Body of pancreas (tissue), 4 donors: Measurements from ENCODE around the gene GAL. TPM values are rescaled to one million over a fixed set of nuclear protein-coding genes. Genes with fewer than 3 reads are reported as not detected.

ENCODE experiments used
- ATAC-seq: fragments of 150-250 bp; one replicate; pipeline ENCODE4 v1.9.1; 2016
- DNase-seq, 4 donors: peaks; one replicate each; pipeline ENCODE4 v3.0.0-alpha.2; 2019
- H3K27ac ChIP-seq, 4 donors: fragments of 200-600 bp; sonication (generic); 1 replicate in 3 of 4; 2 replicates in 1 of 4; pipeline versions ENCODE4 v1.5.1 to v1.6.1; 2016 to 2019; ENCODE audit warnings: mild to moderate bottlenecking in 1 of 4, mixed read lengths in 1 of 4, moderate library complexity in 1 of 4
- H3K27me3 ChIP-seq, 2 donors: fragments of 200-600 bp; sonication (generic); one replicate each; pipeline ENCODE4 v1.6.0; 2016; ENCODE audit warnings: mild to moderate bottlenecking in 1 of 2
- H3K36me3 ChIP-seq, 2 donors: fragments of 200-600 bp; sonication (generic); replicated peaks in 1 of 2; 2 replicates each; pipeline ENCODE4 v1.5.1; 2016; ENCODE audit warnings: low read depth in 2 of 2; ENCODE audit not compliant: insufficient read depth in 1 of 2
- H3K4me1 ChIP-seq: fragments of 200-600 bp; sonication (generic); one replicate; pipeline ENCODE4 v1.6.0; 2016
- H3K4me3 ChIP-seq, 2 donors: fragments of 200-600 bp; sonication (generic); 1 replicate in 1 of 2; 2 replicates in 1 of 2; pipeline ENCODE4 v1.5.1; 2016 to 2019
- H3K9me3 ChIP-seq, 3 donors: fragments of 200-600 bp; sonication (generic); 1 replicate in 2 of 3; 2 replicates in 1 of 3; pipeline ENCODE4 v1.5.1; 2016
- POLR2A ChIP-seq, 3 donors: fragments of 450-650 bp; IDR thresholded peaks; one replicate each; pipeline ENCODE4 v1.6.1; 2016; ENCODE audit warnings: antibody characterized with exemption in 3 of 3, mild to moderate bottlenecking in 2 of 3
- WGBS, 2 donors: methylation state at CpG; one replicate each; pipeline ENCODE4 v1.1.5; 2017; 5-methylcytosine and 5-hydroxymethylcytosine counted together
- intact Hi-C: fragments of 100-400 bp; cut with DNase I; formaldehyde crosslinking; loops from one replicate; pipeline ENCODE4 v1.15.1; 2023
- total RNA-seq, 2 donors: library from RNA; depleted of rRNA; stranded (reverse); fragments of >200 nt; gene quantifications; one replicate each; pipeline ENCODE4 v1.1.0, GENCODE V29; 2016
- TF ChIP-seq, protein P1 (sequence below), 7 experiments: fragments of 450-650 bp in 4 of 7; fragments of 200-600 bp in 3 of 7; sonication (generic) in 3 of 7; IDR thresholded peaks; one replicate each; pipeline ENCODE4 v1.5.1; 2016 to 2019; ENCODE audit warnings: antibody characterized with exemption in 7 of 7

GAL gene
- total RNA-seq, 2 donors from 2014 or later, result 3.4 to 5.9 TPM

DNA sequence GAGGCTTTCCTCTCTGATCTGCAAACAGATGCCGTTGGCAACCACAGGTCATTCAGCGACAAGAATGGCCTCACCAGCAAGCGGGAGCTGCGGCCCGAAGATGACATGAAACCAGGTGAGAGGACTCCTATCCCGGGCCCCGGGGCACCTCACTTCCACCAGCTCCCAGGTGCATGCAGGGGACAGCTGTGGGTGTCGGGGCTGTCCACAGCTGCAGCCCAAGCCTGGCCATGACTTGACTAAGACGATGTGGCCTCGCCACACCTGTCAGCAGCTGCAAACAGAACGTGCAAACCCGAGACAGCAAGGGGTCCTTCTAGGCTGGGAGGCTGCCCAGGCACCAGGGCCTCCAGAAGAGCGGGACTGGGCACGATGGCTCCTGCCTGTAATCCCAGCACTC lies 3.6 kb downstream of the GAL start:
- no peak overlapping the region for H3K4me3 ChIP-seq
- peaks cover 14% of the 10 kb centered on the region for H3K4me1 ChIP-seq
- TF ChIP-seq POLR2A (IDR thresholded peaks at IDR 0.05), result no peak
- TF ChIP-seq, protein P1, sequence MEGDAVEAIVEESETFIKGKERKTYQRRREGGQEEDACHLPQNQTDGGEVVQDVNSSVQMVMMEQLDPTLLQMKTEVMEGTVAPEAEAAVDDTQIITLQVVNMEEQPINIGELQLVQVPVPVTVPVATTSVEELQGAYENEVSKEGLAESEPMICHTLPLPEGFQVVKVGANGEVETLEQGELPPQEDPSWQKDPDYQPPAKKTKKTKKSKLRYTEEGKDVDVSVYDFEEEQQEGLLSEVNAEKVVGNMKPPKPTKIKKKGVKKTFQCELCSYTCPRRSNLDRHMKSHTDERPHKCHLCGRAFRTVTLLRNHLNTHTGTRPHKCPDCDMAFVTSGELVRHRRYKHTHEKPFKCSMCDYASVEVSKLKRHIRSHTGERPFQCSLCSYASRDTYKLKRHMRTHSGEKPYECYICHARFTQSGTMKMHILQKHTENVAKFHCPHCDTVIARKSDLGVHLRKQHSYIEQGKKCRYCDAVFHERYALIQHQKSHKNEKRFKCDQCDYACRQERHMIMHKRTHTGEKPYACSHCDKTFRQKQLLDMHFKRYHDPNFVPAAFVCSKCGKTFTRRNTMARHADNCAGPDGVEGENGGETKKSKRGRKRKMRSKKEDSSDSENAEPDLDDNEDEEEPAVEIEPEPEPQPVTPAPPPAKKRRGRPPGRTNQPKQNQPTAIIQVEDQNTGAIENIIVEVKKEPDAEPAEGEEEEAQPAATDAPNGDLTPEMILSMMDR (IDR thresholded peaks at IDR 0.05), result no peak
- no peaks in the 10 kb centered on the region for H3K36me3 ChIP-seq
- peaks cover 0 to 16% of the 10 kb centered on the region in 2 donors for H3K27me3 ChIP-seq
- intact Hi-C loops, result no loop called here
- 84 to 85% methylated on average over 7 to 14 of the region's 14 CpGs for WGBS, 2 donors
- ATAC-seq (no peak), DNase-seq (no peak)
- no peaks in the 10 kb centered on the region for H3K9me3 ChIP-seq
- H3K27ac ChIP-seq, result no peak overlapping the region

DNA sequence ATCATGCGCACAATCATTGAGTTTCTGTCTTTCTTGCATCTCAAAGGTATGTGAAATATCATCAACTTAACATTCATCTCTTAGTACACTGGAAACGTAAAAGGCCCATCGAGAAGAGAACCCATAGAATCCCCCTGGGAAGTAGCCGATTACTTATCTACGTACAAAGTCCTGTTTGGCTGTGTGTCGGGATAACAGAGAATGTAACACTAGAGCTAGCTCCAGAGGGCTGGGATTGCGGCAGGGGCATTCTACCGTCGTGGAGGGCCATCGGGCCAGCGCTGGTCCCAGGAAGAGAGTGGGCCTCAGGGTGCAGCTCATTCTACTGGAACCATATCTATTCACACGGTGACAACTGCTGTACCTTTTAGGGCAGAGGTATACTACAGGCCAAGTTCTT lies 4.5 kb downstream of the GAL start:
- no peak for TF ChIP-seq POLR2A (IDR thresholded peaks at IDR 0.05)
- TF ChIP-seq, protein P1 (IDR thresholded peaks at IDR 0.05), result no peak
- intact Hi-C loops, result no loop called here
- Histone ChIP-seq H3K4me3 (no peak overlapping the region), H3K9me3 (no peaks in the 10 kb centered on the region), H3K4me1 (peaks cover 12% of the 10 kb centered on the region), H3K36me3 (no peaks in the 10 kb centered on the region), H3K27ac (no peak overlapping the region), H3K27me3 (peaks cover 0 to 12% of the 10 kb centered on the region in 2 donors)
- 57 to 66% methylated on average over 12 of the region's 12 CpGs for WGBS, 2 donors
- no peak for DNase-seq
- no peak for ATAC-seq

DNA sequence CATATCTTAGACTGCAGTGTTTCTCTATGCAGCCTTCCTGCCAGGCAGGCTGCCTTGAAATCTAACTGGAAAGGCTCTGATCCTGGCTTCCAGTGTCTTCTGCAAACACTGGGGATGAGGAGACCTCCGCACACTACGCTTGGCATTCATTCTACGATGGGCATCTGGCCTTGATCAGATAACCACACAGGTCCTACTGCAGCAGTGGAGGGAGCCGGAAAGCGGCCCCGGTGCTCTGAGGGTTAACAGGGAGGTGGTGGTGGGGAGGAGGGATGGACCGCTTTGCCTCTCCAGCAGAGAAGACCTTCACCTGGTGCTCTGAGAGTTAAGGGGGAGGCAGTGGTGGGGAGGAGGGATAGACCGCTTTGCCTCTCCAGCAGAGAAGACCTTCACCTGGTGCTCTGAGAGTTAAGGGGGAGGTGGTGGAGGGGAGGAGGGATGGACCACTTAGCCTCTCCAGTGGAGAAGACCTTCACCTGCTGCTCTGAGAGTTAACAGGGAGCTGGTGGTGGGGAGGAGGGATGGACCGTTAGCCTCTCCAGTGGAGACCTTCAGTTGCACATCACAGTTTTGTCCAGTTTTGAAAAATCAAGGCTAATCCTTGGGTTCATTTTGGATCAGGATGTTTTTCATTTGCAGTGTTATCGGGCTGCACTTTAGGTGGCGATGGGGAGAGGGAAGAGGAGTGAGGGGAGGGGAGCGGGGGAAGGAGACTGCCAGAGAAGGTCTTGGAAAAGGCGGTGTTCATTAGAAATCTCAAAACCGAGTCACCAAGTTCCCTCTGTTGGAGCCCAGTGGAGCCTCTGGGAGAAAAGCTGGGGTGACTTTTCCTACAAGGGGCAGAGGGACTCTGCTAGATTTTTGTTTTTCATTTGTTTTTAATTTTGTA lies 5.6 kb downstream of the GAL start:
- DNase-seq, result no peak
- Histone ChIP-seq H3K27ac (no peak overlapping the region), H3K27me3 (peaks cover 0 to 1% of the 10 kb centered on the region in 2 donors), H3K4me1 (peaks cover under 1% of the 10 kb centered on the region), H3K9me3 (no peaks in the 10 kb centered on the region), H3K4me3 (no peak overlapping the region), H3K36me3 (no peaks in the 10 kb centered on the region)
- intact Hi-C loops, result no loop called here
- no peak for ATAC-seq
- 27 to 35% methylated on average over 13 to 14 of the region's 14 CpGs for WGBS, 2 donors
- TF ChIP-seq, protein P1 (IDR thresholded peaks at IDR 0.05), result no peak
- TF ChIP-seq POLR2A (IDR thresholded peaks at IDR 0.05), result no peak

DNA sequence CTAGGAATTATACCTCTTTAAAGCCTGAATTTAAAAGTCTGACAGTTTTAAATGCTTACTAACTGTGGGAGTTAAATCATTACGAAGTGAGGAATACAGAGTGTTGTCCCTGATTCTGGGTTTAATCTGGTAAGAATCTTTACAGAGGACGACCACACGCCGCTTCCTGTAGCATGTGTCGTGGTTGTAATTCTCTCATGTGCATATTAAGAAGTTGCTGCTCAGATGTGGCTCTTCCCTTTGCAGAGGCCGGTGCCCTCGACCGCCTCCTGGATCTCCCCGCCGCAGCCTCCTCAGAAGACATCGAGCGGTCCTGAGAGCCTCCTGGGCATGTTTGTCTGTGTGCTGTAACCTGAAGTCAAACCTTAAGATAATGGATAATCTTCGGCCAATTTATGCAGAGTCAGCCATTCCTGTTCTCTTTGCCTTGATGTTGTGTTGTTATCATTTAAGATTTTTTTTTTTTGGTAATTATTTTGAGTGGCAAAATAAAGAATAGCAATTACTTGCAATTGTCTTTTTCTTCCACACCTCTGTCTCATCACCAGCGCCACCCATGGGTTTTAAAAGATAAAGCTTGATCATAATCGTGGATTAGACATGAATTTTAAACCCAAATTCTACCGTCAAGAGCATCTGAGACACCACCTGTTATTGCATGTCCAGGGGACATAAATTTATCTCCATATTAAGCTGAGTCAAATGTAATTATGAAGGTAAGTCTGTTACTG lies 6.5 kb downstream of the GAL start:
- TF ChIP-seq POLR2A (IDR thresholded peaks at IDR 0.05), result no peak
- TF ChIP-seq, protein P1 (IDR thresholded peaks at IDR 0.05), result no peak
- H3K27ac ChIP-seq, result no peak overlapping the region
- intact Hi-C loops, result no loop called here
- no peaks in the 10 kb centered on the region for H3K9me3 ChIP-seq
- DNase-seq (no peak), ATAC-seq (no peak)
- H3K27me3 ChIP-seq, result no peaks in the 10 kb centered on the region
- H3K4me1 ChIP-seq, result no peaks in the 10 kb centered on the region
- no peak overlapping the region for H3K4me3 ChIP-seq
- H3K36me3 ChIP-seq, result no peaks in the 10 kb centered on the region
- WGBS, 2 donors, result 56 to 57% methylated on average over 16 of the region's 16 CpGs
